AG04449 (cell line): ENCODE measurements around the gene POLR3C.
"Not testable (repeated sequence)": the region's sequence is repeated elsewhere in the genome, so short reads cannot be mapped to it uniquely, and the experiment has no call there.

Source experiments
- CTCF ChIA-PET: fragments of 350-600 bp; formaldehyde crosslinking; extraction: SDS; loops from one replicate; lab custom pipeline; 2021; ENCODE audit warnings: antibody characterized with exemption; lab: Yijun Ruan, JAX
- POLR2A ChIA-PET: fragments of 400-600, 350-600 bp; formaldehyde crosslinking; extraction: SDS; loops from one replicate; lab custom pipeline; 2020; ENCODE audit warnings: antibody characterized with exemption, inconsistent platforms; lab: Yijun Ruan, JAX
- DNase-seq: peaks from one replicate; pipeline ENCODE4 v3.0.0-alpha.2; 2010; ENCODE audit warnings: low read depth, low spot score
- H3K4me3 ChIP-seq: 2 replicates; pipeline ENCODE4 v1.5.1; 2011; ENCODE audit warnings: low read depth, mild to moderate bottlenecking, control low read depth, low read length
- CTCF ChIP-seq: IDR thresholded peaks from one replicate; pipeline ENCODE4 v1.5.1; 2011; ENCODE audit warnings: mild to moderate bottlenecking, moderate library complexity, low read length, control low read depth, inconsistent platforms; ENCODE audit not compliant: insufficient read depth; ENCODE audit errors: missing control alignments

Gene POLR3C

GRCh38 chr1:145784409-145784808 lies 39.6 kb upstream of the POLR3C start:
- POLR2A ChIA-PET: no interaction called here
- CTCF ChIA-PET: interaction anchor here (1.3 kb wide), 1 partner anchor 11 kb away, joined by 3 read pairs; no protein-coding TSS in a partner anchor

GRCh38 chr1:145785547-145785946 lies 38.5 kb upstream of the POLR3C start:
- ChIA-PET POLR2A (no interaction called here), CTCF (interaction anchor here (0.8 to 1.4 kb wide), 2 partner anchors 9 to 19 kb away, joined by 3 read pairs; no protein-coding TSS in a partner anchor)
- no peak for DNase-seq
- no peak for TF ChIP-seq CTCF
- no peak overlapping the region for H3K4me3 ChIP-seq

More at GRCh38 chr1:145784409-145784808, 39.6 kb upstream of the POLR3C start:
- no peak for TF ChIP-seq CTCF
- no peak for DNase-seq
- no peak overlapping the region for H3K4me3 ChIP-seq

- no peak overlapping the region for H3K4me3 ChIP-seq
- CTCF ChIA-PET: interaction anchor here (0.8 to 1.4 kb wide), 2 partner anchors 9 to 18 kb away, joined by 3 read pairs; no protein-coding TSS in a partner anchor
- no peak for DNase-seq
- POLR2A ChIA-PET: no interaction called here
- TF ChIP-seq CTCF: no peak
Measured at GRCh38 chr1:145786271-145786670, 37.7 kb upstream of the POLR3C start.

GRCh38 chr1:145788580-145788979 lies 35.4 kb upstream of the POLR3C start:
- TF ChIP-seq CTCF: no peak
- no peak overlapping the region for H3K4me3 ChIP-seq
- ChIA-PET POLR2A (no interaction called here), CTCF (no interaction called here)
- DNase-seq: no peak

GRCh38 chr1:145791860-145792259 lies 32.1 kb upstream of the POLR3C start:
- POLR2A ChIA-PET, DNase-seq, H3K4me3 ChIP-seq: not testable (repeated sequence)
- CTCF ChIA-PET: interaction anchor here (1.1 to 1.2 kb wide), 2 partner anchors 11 to 72 kb away, joined by 3 to 4 read pairs; no protein-coding TSS in a partner anchor

GRCh38 chr1:145792484-145792883 lies 31.5 kb upstream of the POLR3C start:
- no peak overlapping the region for H3K4me3 ChIP-seq
- POLR2A ChIA-PET: no interaction called here
- DNase-seq: no peak
- no peak for TF ChIP-seq CTCF
- CTCF ChIA-PET: no interaction called here
